Measurements from ENCODE around the gene METRN. TPM values are rescaled to one million over a fixed set of nuclear protein-coding genes. Genes with fewer than 3 reads are reported as not detected.

Gene METRN
- total RNA-seq, 1 donor from 2014 or later: 6.7 TPM

DNA sequence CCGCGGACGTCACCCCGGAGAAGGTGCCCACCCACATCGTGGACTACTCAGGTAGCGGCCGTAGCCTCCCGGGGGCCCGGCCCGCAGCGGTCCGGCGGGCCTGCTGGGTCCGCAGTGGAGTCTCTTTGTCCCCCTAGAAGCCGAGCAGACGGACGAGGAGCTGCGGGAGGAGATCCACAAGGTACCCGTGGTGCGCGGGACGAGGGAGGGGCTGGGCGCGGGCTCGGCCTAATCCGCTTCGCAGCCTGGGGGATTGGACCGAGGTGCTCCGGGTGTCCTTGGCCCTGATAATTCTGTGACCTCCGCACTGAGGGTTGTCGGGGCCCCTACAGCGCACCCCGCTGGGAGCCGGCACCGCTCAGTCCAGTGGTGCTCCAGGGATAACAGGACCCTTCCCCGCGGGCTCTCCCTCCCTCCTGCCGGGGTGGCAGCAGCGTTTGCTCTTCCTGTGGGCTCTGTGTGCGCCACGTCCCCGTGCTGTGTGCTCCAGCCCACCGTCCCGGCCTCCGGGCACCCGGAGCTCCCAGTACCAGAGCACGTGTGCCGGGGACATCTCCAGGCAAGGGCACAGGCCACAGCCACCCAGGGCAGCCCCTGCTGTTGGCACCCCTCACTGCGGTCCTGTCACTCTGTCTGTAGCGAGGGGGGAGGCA lies 46.3 kb upstream of the METRN start:
- DNase-seq (no peak), ATAC-seq (ENCODE audit: low read depth) (no peak)
- no peak overlapping the region for H3K27ac Mint-ChIP-seq
- H3K4me3 Mint-ChIP-seq: peak overlapping the region; percentile 73
- intact Hi-C loops (cut with micrococcal nuclease): loop anchor here (1.0 to 5.0 kb wide), 5 partner anchors 12 to 141 kb away; partner anchors contain the start of genes CAPN15, METTL26, STUB1 and WDR90
- TF ChIP-seq CTCF (IDR thresholded peaks at IDR 0.05): no peak
- H3K9me3 Mint-ChIP-seq: no peaks in the 10 kb centered on the region
- peaks cover 12% of the 10 kb centered on the region for H3K4me1 Mint-ChIP-seq
- H3K27me3 Mint-ChIP-seq: no peaks in the 10 kb centered on the region
- POLR2A ChIA-PET: interaction anchor here (1.1 to 5.1 kb wide), 6 partner anchors 8 to 82 kb away, joined by 3 to 41 read pairs (median 5); partner anchors contain the start of genes ANTKMT, JMJD8, STUB1 and WDR24
- peaks cover 33% of the 10 kb centered on the region for H3K36me3 Mint-ChIP-seq (ENCODE audit: low read depth)
- CTCF ChIA-PET: interaction anchor here (1.2 to 1.5 kb wide), 2 partner anchors 10 to 13 kb away, joined by 3 read pairs; no protein-coding TSS in a partner anchor

GRCh38 chr16:669666-670065 lies 45.3 kb upstream of the METRN start:
- DNase-seq: no peak
- Mint-ChIP-seq H3K36me3 (ENCODE audit: low read depth) (peaks cover 33% of the 10 kb centered on the region), H3K4me3 (peak overlapping the region; percentile 16), H3K27me3 (no peaks in the 10 kb centered on the region), H3K27ac (no peak overlapping the region), H3K4me1 (peaks cover 12% of the 10 kb centered on the region), H3K9me3 (no peaks in the 10 kb centered on the region)
- CTCF ChIA-PET: no interaction called here
- POLR2A ChIA-PET: interaction anchor here (0.7 to 5.1 kb wide), 3 partner anchors 11 to 99 kb away, joined by 3 to 41 read pairs (median 14); partner anchors contain the start of genes STUB1 and WDR24
- intact Hi-C loops (cut with micrococcal nuclease): loop anchor here (2.0 to 5.0 kb wide), 3 partner anchors 21 to 142 kb away; partner anchors contain the start of genes CAPN15 and WDR90
- TF ChIP-seq CTCF (IDR thresholded peaks at IDR 0.05): no peak
- no peak for ATAC-seq (ENCODE audit: low read depth)

GRCh38 chr16:670485-671352 lies 44.2 kb upstream of the METRN start:
- no peak for DNase-seq
- intact Hi-C loops (cut with micrococcal nuclease): no loop called here
- peaks cover 5% of the 10 kb centered on the region for H3K27me3 Mint-ChIP-seq
- ATAC-seq (ENCODE audit: low read depth): no peak
- H3K4me1 Mint-ChIP-seq: peaks cover 18% of the 10 kb centered on the region
- ChIA-PET POLR2A (interaction anchor here (5.1 kb wide), 1 partner anchor 10 kb away, joined by 41 read pairs; the partner anchor contains the start of gene STUB1), CTCF (no interaction called here)
- H3K4me3 Mint-ChIP-seq: no peak overlapping the region
- no peaks in the 10 kb centered on the region for H3K9me3 Mint-ChIP-seq
- TF ChIP-seq CTCF (IDR thresholded peaks at IDR 0.05): no peak
- no peak overlapping the region for H3K27ac Mint-ChIP-seq
- peaks cover 33% of the 10 kb centered on the region for H3K36me3 Mint-ChIP-seq (ENCODE audit: low read depth)

DNA sequence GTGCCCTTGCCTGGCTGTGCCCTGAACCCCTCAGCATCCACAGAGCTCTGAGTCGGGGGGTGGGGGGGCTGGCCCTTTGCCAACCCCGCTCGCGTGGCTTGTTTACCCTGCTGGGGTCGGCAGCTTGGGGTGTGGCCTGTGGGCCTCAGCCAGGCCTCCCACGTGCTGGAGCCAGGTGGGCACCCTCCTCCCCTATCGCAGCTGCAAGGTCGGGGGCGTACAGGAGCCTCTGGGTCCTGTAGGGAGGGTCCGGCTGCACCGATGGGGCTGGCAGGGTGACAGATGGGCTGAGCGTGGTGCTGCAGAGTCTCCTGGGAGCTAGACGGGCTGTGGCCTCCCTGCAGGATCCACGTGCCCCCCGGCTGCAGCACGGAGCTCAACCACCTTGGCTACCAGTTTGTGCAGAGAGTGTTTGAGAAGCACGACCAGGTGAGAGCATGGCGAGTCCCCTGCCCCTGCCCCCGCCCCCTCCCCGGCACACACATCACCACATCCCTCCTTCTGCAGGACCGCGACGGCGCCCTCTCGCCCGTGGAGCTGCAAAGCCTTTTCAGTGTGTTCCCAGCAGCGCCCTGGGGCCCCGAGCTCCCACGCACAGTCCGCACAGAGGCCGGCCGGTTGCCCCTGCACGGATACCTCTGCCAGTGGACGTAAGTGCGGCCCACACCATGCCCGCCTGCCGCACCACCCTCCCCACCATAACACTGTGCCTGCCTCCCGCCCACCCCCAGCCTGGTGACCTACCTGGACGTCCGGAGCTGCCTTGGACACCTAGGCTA lies 43.4 kb upstream of the METRN start:
- TF ChIP-seq CTCF (IDR thresholded peaks at IDR 0.05): no peak
- DNase-seq (no peak), ATAC-seq (ENCODE audit: low read depth) (no peak)
- CTCF ChIA-PET: no interaction called here
- peaks cover 5% of the 10 kb centered on the region for H3K27me3 Mint-ChIP-seq
- H3K4me3 Mint-ChIP-seq: no peak overlapping the region
- H3K4me1 Mint-ChIP-seq: peaks cover 18% of the 10 kb centered on the region
- intact Hi-C loops (cut with micrococcal nuclease): no loop called here
- H3K36me3 Mint-ChIP-seq (ENCODE audit: low read depth): peaks cover 33% of the 10 kb centered on the region
- POLR2A ChIA-PET: interaction anchor here (5.1 kb wide), 1 partner anchor 9 kb away, joined by 41 read pairs; the partner anchor contains the start of gene STUB1
- no peak overlapping the region for H3K27ac Mint-ChIP-seq
- H3K9me3 Mint-ChIP-seq: no peaks in the 10 kb centered on the region

Measured in activated B cell treated with CpG ODN at 0.5 μM for 24 hours (primary cell).